Transverse colon (tissue), 4 donors: Measurements from ENCODE around the gene NKD2. TPM values are rescaled to one million over a fixed set of nuclear protein-coding genes. Genes with fewer than 3 reads are reported as not detected.
A peak's percentile ranks its signal among the peaks of the same experiment; 100 is the strongest.

Experiments used
- DNase-seq: peaks from one replicate; pipeline ENCODE4 v3.0.0-alpha.2; 2019
- H3K27ac ChIP-seq, 4 donors: fragments of 200-600 bp; sonication (generic); 2 replicates each; pipeline ENCODE4 v1.5.1; 2016 to 2018; ENCODE audit warnings: inconsistent platforms in 4 of 4
- H3K27me3 ChIP-seq: fragments of 200-600 bp; sonication (generic); 2 replicates; pipeline ENCODE4 v1.5.1; 2017; ENCODE audit warnings: inconsistent platforms
- H3K36me3 ChIP-seq, 4 donors: fragments of 200-600 bp; sonication (generic); 2 replicates each; pipeline ENCODE4 v1.5.1; 2017 to 2019; ENCODE audit warnings: inconsistent platforms in 4 of 4
- H3K4me1 ChIP-seq, 4 donors: fragments of 200-600 bp; sonication (generic); 2 replicates each; pipeline ENCODE4 v1.5.1; 2017 to 2020; ENCODE audit warnings: inconsistent platforms in 4 of 4
- H3K4me3 ChIP-seq, 4 donors: fragments of 200-600 bp; sonication (generic); 1 replicate in 1 of 4; 2 replicates in 3 of 4; pipeline versions ENCODE4 v1.5.1 to v1.6.1; 2017 to 2019; ENCODE audit warnings: inconsistent platforms in 4 of 4
- H3K9me3 ChIP-seq, 2 donors: fragments of 200-600 bp; sonication (generic); 2 replicates each; pipeline ENCODE4 v1.5.1; 2017 to 2019; ENCODE audit warnings: inconsistent platforms in 2 of 2
- EP300 ChIP-seq: sonication (generic); formaldehyde crosslinking; IDR thresholded peaks from one replicate; pipeline ENCODE4 v1.6.1; 2017; ENCODE audit warnings: antibody characterized with exemption, low read depth
- POLR2A ChIP-seq: fragments of 450-650 bp; IDR thresholded peaks from one replicate; pipeline ENCODE4 v1.6.1; 2016; ENCODE audit warnings: antibody characterized with exemption, mild to moderate bottlenecking, moderate library complexity
- POLR2AphosphoS5 ChIP-seq, 3 donors: sonication (generic); formaldehyde crosslinking; IDR thresholded peaks; one replicate each; pipeline ENCODE4 v1.6.1; 2016; ENCODE audit warnings: antibody characterized with exemption in 3 of 3
- WGBS, 2 donors: methylation state at CpG; one replicate each; pipeline ENCODE4 v1.1.5; 2018; ENCODE audit warnings: low coverage in 1 of 2; 5-methylcytosine and 5-hydroxymethylcytosine counted together
- in situ Hi-C, 4 donors: fragments of 200-750 bp; cut with MboI; loops; one replicate each; pipeline versions ENCODE4 v1.15.0 to v1.15.1; 2017; ENCODE audit warnings: low sequenced_read_pairs in 3 of 4, low pct_ligation_motif_present in 1 of 4, low pct_unique_long_range_greater_than_20kb in 1 of 4
- intact Hi-C: fragments of 100-400 bp; cut with DNase I; formaldehyde crosslinking; loops from one replicate; pipeline ENCODE4 v1.15.1; 2023; ENCODE audit warnings: low total_unique reads
- total RNA-seq, 4 donors: library from RNA; depleted of rRNA; stranded (reverse); fragments of >200 nt; gene quantifications; one replicate each; pipeline ENCODE4 v1.1.0, GENCODE V29; 2016
- TF ChIP-seq, protein P1 (sequence below), 5 experiments: fragments of 200-600 bp in 3 of 5; fragments of 450-650 bp in 2 of 5; sonication (generic) in 3 of 5; IDR thresholded peaks; 1 replicate in 2 of 5; 2 replicates in 3 of 5; pipeline ENCODE4 v1.5.1; 2016 to 2017; ENCODE audit warnings: antibody characterized with exemption in 5 of 5, inconsistent platforms in 3 of 5, mild to moderate bottlenecking in 2 of 5, moderate library complexity in 1 of 5

NKD2 gene
- total RNA-seq, 4 donors from 2014 or later = 0.41 to 0.80 TPM; not detected in 2

DNA sequence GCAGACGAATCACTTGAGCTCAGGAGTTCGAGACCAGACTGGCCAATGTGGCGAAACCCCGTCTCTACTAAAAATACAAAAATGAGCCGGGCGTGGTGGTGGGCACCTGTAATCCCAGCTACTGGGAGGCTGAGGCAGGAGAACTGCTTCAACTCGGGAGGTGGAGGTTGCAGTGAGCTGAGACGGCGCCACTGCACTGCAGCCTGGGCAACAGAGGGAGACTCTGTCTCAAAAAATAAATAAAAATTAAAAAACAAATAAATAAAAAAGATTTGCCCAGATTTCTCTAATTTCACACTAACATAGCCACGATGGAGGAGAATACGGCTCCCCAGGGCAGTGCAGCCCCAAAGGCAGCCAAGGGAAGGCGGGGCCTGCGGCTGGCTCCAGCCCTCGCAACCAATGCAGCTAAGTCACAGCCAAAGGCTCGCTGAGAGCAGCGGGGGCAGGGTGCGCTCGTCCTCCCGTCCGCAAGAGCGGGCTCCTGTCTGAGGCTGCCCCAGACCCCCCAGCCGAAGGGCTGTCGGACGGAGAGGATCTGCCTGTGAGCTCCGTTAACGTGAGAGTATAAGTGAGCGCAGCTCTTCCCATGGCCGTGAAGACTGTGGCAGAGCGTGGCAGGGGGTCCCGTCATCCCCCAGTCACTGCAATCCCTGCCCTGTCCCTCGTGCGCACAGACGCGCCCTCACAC, 59.7 kb downstream of the NKD2 start:
- Histone ChIP-seq H3K9me3 (no peaks in the 10 kb centered on the region), H3K27ac (no peak overlapping the region), H3K27me3 (no peaks in the 10 kb centered on the region), H3K36me3 (peaks cover 0 to 7% (median 2%) of the 10 kb centered on the region in 4 donors), H3K4me1 (no peaks in the 10 kb centered on the region), H3K4me3 (no peak overlapping the region)
- no peak for DNase-seq
- TF ChIP-seq POLR2AphosphoS5 (IDR thresholded peaks at IDR 0.05) (no peak), POLR2A (no peak), EP300 (no peak)
- TF ChIP-seq, protein P1, sequence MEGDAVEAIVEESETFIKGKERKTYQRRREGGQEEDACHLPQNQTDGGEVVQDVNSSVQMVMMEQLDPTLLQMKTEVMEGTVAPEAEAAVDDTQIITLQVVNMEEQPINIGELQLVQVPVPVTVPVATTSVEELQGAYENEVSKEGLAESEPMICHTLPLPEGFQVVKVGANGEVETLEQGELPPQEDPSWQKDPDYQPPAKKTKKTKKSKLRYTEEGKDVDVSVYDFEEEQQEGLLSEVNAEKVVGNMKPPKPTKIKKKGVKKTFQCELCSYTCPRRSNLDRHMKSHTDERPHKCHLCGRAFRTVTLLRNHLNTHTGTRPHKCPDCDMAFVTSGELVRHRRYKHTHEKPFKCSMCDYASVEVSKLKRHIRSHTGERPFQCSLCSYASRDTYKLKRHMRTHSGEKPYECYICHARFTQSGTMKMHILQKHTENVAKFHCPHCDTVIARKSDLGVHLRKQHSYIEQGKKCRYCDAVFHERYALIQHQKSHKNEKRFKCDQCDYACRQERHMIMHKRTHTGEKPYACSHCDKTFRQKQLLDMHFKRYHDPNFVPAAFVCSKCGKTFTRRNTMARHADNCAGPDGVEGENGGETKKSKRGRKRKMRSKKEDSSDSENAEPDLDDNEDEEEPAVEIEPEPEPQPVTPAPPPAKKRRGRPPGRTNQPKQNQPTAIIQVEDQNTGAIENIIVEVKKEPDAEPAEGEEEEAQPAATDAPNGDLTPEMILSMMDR (IDR thresholded peaks at IDR 0.05) = no peak
- in situ Hi-C loops = no loop called here
- WGBS, 2 donors = 83 to 89% methylated on average over 3 to 29 of the region's 34 CpGs
- intact Hi-C loops = no loop called here

GRCh38 chr5:1068895-1069719, 60.5 kb downstream of the NKD2 start:
- Histone ChIP-seq H3K9me3 (no peaks in the 10 kb centered on the region), H3K27me3 (no peaks in the 10 kb centered on the region), H3K4me3 (no peak overlapping the region), H3K4me1 (no peaks in the 10 kb centered on the region), H3K27ac (no peak overlapping the region), H3K36me3 (peaks cover 0 to 8% (median under 1%) of the 10 kb centered on the region in 4 donors)
- in situ Hi-C loops (no loop called here), intact Hi-C loops (no loop called here)
- TF ChIP-seq, protein P1 (IDR thresholded peaks at IDR 0.05) = no peak
- TF ChIP-seq POLR2A (no peak), POLR2AphosphoS5 (IDR thresholded peaks at IDR 0.05) (no peak), EP300 (no peak)
- no peak for DNase-seq
- 83 to 87% methylated on average over 9 to 33 of the region's 33 CpGs for WGBS, 2 donors

DNA sequence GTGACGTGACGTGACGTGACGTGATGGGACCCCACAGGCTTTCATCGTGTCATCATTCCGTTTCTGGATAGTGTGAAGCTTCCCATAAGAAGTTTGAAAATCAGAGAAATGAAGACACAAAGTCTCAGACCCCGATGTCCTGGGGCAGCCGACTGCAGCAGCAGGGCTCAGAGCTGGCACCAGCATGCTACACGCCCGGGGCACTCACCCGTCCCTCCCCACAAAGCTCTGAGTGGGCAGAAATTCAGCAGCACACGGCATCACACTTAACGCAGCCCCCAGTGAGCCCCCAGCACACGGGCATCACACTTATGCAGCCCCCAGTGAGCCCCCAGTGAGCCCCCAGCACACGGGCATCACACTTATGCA, 61.1 kb downstream of the NKD2 start:
- in situ Hi-C loops (no loop called here), intact Hi-C loops (no loop called here)
- no peak for DNase-seq
- Histone ChIP-seq H3K27ac (no peak overlapping the region), H3K4me1 (no peaks in the 10 kb centered on the region), H3K36me3 (peaks cover 0 to 8% (median 2%) of the 10 kb centered on the region in 4 donors), H3K9me3 (no peaks in the 10 kb centered on the region), H3K4me3 (no peak overlapping the region), H3K27me3 (no peaks in the 10 kb centered on the region)
- 71 to 79% methylated on average over 7 to 14 of the region's 15 CpGs for WGBS, 2 donors
- TF ChIP-seq POLR2A = no peak
- TF ChIP-seq POLR2AphosphoS5 (IDR thresholded peaks at IDR 0.05) = no peak
- TF ChIP-seq, protein P1 (IDR thresholded peaks at IDR 0.05) = no peak
- TF ChIP-seq EP300 = no peak

- WGBS, 2 donors = 59 to 77% methylated on average over 3 to 23 of the region's 46 CpGs
- H3K36me3 ChIP-seq = peaks cover 0 to 15% (median 7%) of the 10 kb centered on the region in 4 donors
- no peak overlapping the region for H3K27ac ChIP-seq
- TF ChIP-seq POLR2AphosphoS5 (IDR thresholded peaks at IDR 0.05) (peak in 2 of 3 donors; percentile 51 to 62), EP300 (no peak)
- no peaks in the 10 kb centered on the region for H3K4me1 ChIP-seq
- in situ Hi-C loops (no loop called here), intact Hi-C loops (no loop called here)
- no peaks in the 10 kb centered on the region for H3K9me3 ChIP-seq
- no peak overlapping the region for H3K4me3 ChIP-seq
- H3K27me3 ChIP-seq = no peaks in the 10 kb centered on the region
- no peak for DNase-seq
Observed at GRCh38 chr5:1073239-1074102, 64.9 kb downstream of the NKD2 start.
